ENCODE results near the gene ABHD16B. TPM values are rescaled to one million over a fixed set of nuclear protein-coding genes. Genes with fewer than 3 reads are reported as not detected.

Gene ABHD16B
- total and polyA plus RNA-seq, 9 donors: not detected

DNA sequence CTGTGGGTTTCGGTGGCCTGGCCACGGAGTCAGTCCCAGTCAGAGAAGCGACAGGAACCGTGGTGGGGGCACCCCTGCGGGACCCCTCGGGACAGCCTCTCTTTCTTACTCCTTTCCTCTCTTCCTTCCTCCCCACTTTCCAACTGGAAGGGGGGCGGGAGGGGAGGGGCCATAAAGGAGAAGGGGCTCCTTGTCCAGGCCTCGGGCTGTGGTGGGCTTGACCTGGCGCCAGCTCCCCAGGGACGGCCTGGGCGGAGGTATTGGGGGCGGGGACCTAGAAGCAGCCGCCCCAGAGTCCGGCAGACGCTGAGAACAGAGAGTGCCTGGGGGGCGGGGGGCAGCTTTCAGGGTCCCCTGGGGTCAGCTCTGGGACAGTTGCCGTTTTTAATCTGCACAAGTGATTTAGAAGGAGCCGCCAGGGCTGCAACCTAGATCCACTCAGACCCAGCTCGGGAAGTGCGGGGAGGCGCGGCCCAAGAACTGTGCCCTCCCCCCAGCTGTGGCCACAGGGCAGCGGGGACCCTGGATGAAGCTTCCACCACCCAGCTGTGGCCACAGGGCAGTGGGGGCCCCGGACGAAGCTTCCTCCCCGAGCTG lies 6.4 kb upstream of the ABHD16B start:
- peak overlapping the region; percentile 21 for H3K4me3 ChIP-seq (ENCODE audit: low read length)
- peaks cover 69% of the 10 kb centered on the region for H3K4me1 ChIP-seq (ENCODE audit: control insufficient read depth, insufficient read depth, low read length)
- H3K9me3 ChIP-seq (replicated peaks; ENCODE audit: control insufficient read depth, low read depth, low read length): no peaks in the 10 kb centered on the region
- peak overlapping the region; percentile 86 for H3K27ac ChIP-seq (ENCODE audit: low read length)
- WGBS (ENCODE audit: insufficient coverage): 4% methylated on average over 18 of the region's 26 CpGs
- H3K36me3 ChIP-seq (ENCODE audit: control insufficient read depth, insufficient read depth, low read length): no peaks in the 10 kb centered on the region
- peak; percentile 63 for DNase-seq
- H3K27me3 ChIP-seq (ENCODE audit: control insufficient read depth, insufficient read depth, low read length): no peaks in the 10 kb centered on the region

DNA sequence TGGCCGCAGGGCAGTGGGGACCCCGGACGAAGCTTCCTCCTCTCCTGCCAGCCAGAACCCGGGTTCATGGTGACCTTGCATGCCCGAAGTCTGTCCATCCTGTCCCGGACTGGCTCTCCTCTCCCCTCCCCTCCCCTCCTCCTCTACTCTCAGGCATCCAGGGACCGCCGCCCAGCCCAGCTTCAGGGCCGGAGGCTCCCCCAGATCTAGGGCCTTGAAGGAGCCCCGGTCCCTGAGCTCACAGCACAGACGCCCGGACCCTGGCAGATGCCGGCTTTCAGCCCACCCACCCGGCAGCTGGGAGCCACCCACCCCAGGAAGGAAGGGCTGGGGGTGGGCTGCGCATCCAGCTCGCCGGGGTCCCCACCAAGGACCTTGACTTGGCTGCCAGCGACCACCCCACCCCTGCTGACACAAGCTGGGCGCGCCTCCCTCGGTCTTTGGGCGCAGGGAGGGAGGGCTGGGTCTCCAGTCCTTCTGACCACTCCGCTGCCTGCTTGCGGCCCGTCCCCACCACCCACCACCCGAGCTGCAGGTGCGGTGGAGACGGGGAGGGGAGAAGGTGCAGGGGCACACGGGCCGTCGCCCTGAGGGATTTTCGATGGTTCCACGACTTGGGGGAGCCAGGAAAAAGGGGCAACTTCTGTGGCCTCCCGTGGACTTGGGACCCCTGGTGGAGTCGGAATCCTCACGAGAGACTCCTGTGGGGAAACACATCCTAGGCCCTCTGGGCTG lies 5.8 kb upstream of the ABHD16B start:
- Histone ChIP-seq H3K9me3 (replicated peaks; ENCODE audit: control insufficient read depth, low read depth, low read length) (no peaks in the 10 kb centered on the region), H3K27me3 (ENCODE audit: control insufficient read depth, insufficient read depth, low read length) (no peaks in the 10 kb centered on the region), H3K4me3 (ENCODE audit: low read length) (peak overlapping the region; percentile 21), H3K4me1 (ENCODE audit: control insufficient read depth, insufficient read depth, low read length) (peaks cover 72% of the 10 kb centered on the region), H3K27ac (ENCODE audit: low read length) (peak overlapping the region; percentile 86), H3K36me3 (ENCODE audit: control insufficient read depth, insufficient read depth, low read length) (no peaks in the 10 kb centered on the region)
- whole genome bisulfite sequencing (ENCODE audit: insufficient coverage): 16% methylated on average over 25 of the region's 36 CpGs
- DNase-seq: no peak

DNA sequence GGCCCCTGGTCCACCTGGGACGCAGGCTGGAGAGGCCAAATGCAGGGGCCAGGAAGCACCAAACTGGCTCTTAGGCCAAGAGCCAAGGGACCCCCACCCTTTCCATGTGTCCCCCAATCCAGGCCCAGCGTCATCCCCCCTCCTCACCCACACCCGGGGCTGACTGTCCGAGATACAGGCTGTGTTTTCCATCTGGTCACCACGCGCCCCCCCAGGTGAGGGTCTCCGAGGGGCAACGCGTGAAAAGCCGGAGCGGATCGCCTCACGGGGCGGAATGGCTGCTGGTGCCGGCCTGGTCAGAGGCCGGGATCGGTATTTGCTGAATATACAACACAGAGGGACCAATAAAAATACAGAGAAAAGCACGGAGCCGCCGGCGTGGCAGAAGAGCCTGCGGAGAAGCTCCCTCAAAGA lies 5.2 kb upstream of the ABHD16B start:
- no peaks in the 10 kb centered on the region for H3K27me3 ChIP-seq (ENCODE audit: control insufficient read depth, insufficient read depth, low read length)
- H3K4me1 ChIP-seq (ENCODE audit: control insufficient read depth, insufficient read depth, low read length): peaks cover 73% of the 10 kb centered on the region

DNA sequence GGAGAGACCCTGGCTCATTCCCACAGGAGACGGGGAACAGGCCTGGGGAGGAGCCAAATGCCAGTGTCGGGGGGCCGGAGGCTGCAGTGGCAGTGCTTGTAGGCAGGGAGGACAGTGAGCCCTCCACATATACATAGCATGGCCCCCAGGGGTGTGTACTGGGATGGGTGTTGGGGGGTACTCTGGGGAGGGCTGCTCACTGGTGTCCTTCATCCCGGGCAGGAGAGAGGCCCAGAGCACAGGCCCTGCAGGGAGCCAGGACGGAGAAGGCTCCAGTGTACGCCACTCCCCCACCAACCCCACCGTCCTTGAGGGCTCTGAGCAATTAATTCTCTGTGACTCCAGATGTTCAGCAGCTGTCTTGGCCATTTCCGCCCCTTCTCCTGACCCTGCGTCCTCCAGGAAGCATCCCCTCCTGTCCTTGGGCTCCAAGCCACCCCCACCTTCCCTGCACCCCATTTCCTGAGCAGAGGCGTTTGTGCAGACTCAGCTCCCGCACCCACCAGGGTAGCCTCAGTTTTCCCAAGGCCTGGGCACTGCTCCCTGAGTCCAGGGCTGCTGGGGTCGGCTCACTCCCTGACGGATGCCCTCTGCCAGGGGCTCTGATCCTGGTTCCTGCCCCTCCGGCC lies 3.4 kb upstream of the ABHD16B start:
- Histone ChIP-seq H3K4me3 (ENCODE audit: low read length) (no peak overlapping the region), H3K9me3 (replicated peaks; ENCODE audit: control insufficient read depth, low read depth, low read length) (no peaks in the 10 kb centered on the region), H3K27me3 (ENCODE audit: control insufficient read depth, insufficient read depth, low read length) (no peaks in the 10 kb centered on the region), H3K27ac (ENCODE audit: low read length) (peak overlapping the region; percentile 83), H3K36me3 (ENCODE audit: control insufficient read depth, insufficient read depth, low read length) (peaks cover 6% of the 10 kb centered on the region), H3K4me1 (ENCODE audit: control insufficient read depth, insufficient read depth, low read length) (peaks cover 68% of the 10 kb centered on the region)
- WGBS (ENCODE audit: insufficient coverage): 7% methylated on average over 9 of the region's 14 CpGs
- DNase-seq: peak; percentile 84

More for the DNA sequence above, 5.2 kb upstream of the ABHD16B start:
- H3K4me3 ChIP-seq (ENCODE audit: low read length): no peak overlapping the region
- DNase-seq: no peak
- 55% methylated on average over 19 of the region's 22 CpGs for WGBS (ENCODE audit: insufficient coverage)
- H3K27ac ChIP-seq (ENCODE audit: low read length): peak overlapping the region; percentile 51
- H3K36me3 ChIP-seq (ENCODE audit: control insufficient read depth, insufficient read depth, low read length): no peaks in the 10 kb centered on the region
- H3K9me3 ChIP-seq (replicated peaks; ENCODE audit: control insufficient read depth, low read depth, low read length): no peaks in the 10 kb centered on the region

DNA sequence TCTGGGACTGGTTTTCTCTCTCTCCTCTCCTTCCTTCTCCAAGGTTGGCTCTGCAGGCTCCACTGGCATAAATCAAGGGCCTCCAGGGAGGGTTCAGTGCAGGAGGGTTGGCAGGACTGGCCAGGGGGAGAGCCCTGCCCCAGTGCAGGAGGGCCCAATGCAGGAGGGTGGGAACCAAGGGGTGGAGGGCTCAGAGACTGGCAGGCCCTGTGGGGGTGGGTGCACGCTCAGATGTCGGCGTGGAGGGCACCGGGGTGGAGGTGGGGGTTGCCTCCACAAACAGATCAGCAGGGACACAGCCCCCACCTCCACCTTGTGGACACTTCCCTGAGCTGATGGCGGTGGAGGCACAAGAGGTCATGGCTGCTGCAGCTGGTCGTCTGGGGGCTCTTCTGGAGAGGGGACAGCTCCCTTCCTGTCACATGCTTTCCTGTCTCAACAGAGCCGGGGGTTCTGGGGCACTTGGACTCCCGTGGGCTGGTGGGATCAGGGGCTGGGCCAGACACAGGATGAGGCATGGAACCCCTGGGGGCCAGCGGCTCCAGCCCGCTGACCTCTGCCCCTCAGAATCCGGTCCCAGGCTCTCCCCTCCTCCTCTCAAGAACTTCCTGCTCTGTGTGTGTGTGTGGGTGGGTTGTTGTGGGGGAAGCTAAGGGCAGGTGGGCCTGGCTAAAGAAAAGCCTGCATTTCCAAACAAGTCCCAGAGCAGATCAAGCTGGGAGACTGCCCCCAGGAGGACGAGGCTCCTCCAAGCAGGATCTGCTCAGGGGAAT lies 2.7 kb upstream of the ABHD16B start:
- Histone ChIP-seq H3K27me3 (ENCODE audit: control insufficient read depth, insufficient read depth, low read length) (no peaks in the 10 kb centered on the region), H3K27ac (ENCODE audit: low read length) (peak overlapping the region; percentile 83), H3K4me1 (ENCODE audit: control insufficient read depth, insufficient read depth, low read length) (peaks cover 69% of the 10 kb centered on the region), H3K9me3 (replicated peaks; ENCODE audit: control insufficient read depth, low read depth, low read length) (no peaks in the 10 kb centered on the region), H3K36me3 (ENCODE audit: control insufficient read depth, insufficient read depth, low read length) (peaks cover 11% of the 10 kb centered on the region), H3K4me3 (ENCODE audit: low read length) (no peak overlapping the region)
- DNase-seq: peak; percentile 80
- WGBS (ENCODE audit: insufficient coverage): 0% methylated on average over 2 of the region's 12 CpGs

GRCh38 chr20:63859166-63859699 lies 2.1 kb upstream of the ABHD16B start:
- 21% methylated on average over 4 of the region's 7 CpGs for WGBS (ENCODE audit: insufficient coverage)
- Histone ChIP-seq H3K4me3 (ENCODE audit: low read length) (no peak overlapping the region), H3K27ac (ENCODE audit: low read length) (peak overlapping the region; percentile 83), H3K27me3 (ENCODE audit: control insufficient read depth, insufficient read depth, low read length) (no peaks in the 10 kb centered on the region), H3K36me3 (ENCODE audit: control insufficient read depth, insufficient read depth, low read length) (peaks cover 11% of the 10 kb centered on the region), H3K4me1 (ENCODE audit: control insufficient read depth, insufficient read depth, low read length) (peaks cover 68% of the 10 kb centered on the region), H3K9me3 (replicated peaks; ENCODE audit: control insufficient read depth, low read depth, low read length) (no peaks in the 10 kb centered on the region)
- DNase-seq: no peak

DNA sequence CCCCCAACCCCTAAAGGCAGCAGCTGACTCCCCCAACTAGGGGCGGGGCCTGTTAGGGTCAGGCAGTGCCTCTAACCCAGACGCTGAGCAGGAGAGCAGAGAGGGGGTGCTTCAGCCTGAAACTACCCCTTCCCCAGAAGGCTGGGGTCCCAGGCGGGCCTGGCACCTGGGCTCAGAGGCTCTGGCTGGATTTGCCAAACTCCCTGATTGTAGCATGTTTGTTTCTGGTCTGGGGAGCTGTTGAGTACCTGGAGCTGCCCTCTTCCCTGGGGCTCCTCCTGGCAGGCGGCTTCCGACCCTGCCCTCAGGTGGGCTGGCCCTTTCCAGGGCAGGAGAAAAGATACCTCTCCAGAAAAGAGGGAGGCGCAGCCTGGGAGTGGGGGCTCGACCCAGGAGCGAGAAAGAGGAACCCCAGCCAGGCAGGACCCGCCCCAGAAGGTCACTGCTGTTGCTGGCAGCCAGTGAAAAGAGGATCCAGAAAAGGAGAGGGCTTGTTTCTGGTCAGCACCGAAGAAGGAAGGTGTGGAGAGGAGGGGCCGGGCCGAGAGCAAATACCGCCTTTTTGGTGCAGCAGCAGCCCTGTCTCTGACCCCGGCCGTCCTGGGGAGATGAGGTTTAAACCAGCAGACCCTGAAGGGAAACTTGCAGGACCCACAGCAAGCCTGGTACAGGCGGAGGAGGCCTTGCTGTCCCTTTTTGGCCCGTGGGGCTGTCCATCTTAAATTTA lies 810 bp upstream of the ABHD16B start:
- peaks cover 11% of the 10 kb centered on the region for H3K36me3 ChIP-seq (ENCODE audit: control insufficient read depth, insufficient read depth, low read length)
- peaks cover 61% of the 10 kb centered on the region for H3K4me1 ChIP-seq (ENCODE audit: control insufficient read depth, insufficient read depth, low read length)
- no peak overlapping the region for H3K4me3 ChIP-seq (ENCODE audit: low read length)
- no peaks in the 10 kb centered on the region for H3K27me3 ChIP-seq (ENCODE audit: control insufficient read depth, insufficient read depth, low read length)
- no peaks in the 10 kb centered on the region for H3K9me3 ChIP-seq (replicated peaks; ENCODE audit: control insufficient read depth, low read depth, low read length)
- no peak for DNase-seq
- WGBS (ENCODE audit: insufficient coverage): 56% methylated on average over 15 of the region's 17 CpGs
- H3K27ac ChIP-seq (ENCODE audit: low read length): no peak overlapping the region

GRCh38 chr20:63861981-63862901 lies 943 bp downstream of the ABHD16B start:
- H3K9me3 ChIP-seq (replicated peaks; ENCODE audit: control insufficient read depth, low read depth, low read length): no peaks in the 10 kb centered on the region
- H3K4me1 ChIP-seq (ENCODE audit: control insufficient read depth, insufficient read depth, low read length): peaks cover 47% of the 10 kb centered on the region
- WGBS (ENCODE audit: insufficient coverage): 96% methylated on average over 95 of the region's 95 CpGs
- no peaks in the 10 kb centered on the region for H3K27me3 ChIP-seq (ENCODE audit: control insufficient read depth, insufficient read depth, low read length)
- H3K4me3 ChIP-seq (ENCODE audit: low read length): no peak overlapping the region
- no peak for DNase-seq
- H3K27ac ChIP-seq (ENCODE audit: low read length): no peak overlapping the region
- H3K36me3 ChIP-seq (ENCODE audit: control insufficient read depth, insufficient read depth, low read length): peaks cover 14% of the 10 kb centered on the region
